Panc1 (cell line): ENCODE measurements around the gene TIMM22. TPM values are rescaled to one million over a fixed set of nuclear protein-coding genes. Genes with fewer than 3 reads are reported as not detected.

Experiments used
- ATAC-seq: fragments of 200-7000 bp; cut with Tn5 transposase; 2 replicates; pipeline ENCODE4 v1.9.1; 2020; ENCODE audit warnings: mild to moderate bottlenecking, moderate library complexity
- BruUV-seq: library from RNA; stranded (reverse); fragments of 400-500 nt; replicated peaks from 2 replicates; lab custom pipeline; 2021; lab: Mats Ljungman, UMichigan
- CTCF ChIA-PET: fragments of 300-600 bp; sonication (Branson Sonifier 250); formaldehyde crosslinking; loops from one replicate; lab custom pipeline; 2022; ENCODE audit warnings: antibody characterized with exemption; lab: Charles Lee
- POLR2A ChIA-PET: fragments of 300-600 bp; sonication (Branson Sonifier 250); formaldehyde crosslinking; loops from one replicate; lab custom pipeline; 2022; ENCODE audit warnings: antibody characterized with exemption; lab: Charles Lee
- DNase-seq: peaks from one replicate; pipeline ENCODE4 v3.0.0-alpha.2; 2010; ENCODE audit warnings: low read depth, low spot score
- H3K27ac ChIP-seq: 2 replicates; pipeline ENCODE4 v1.5.1; 2011; ENCODE audit warnings: mild to moderate bottlenecking, low read length, inconsistent platforms
- H3K27me3 ChIP-seq: fragments of 200-500 bp; sonication (Bioruptor generic); 2 replicates; pipeline ENCODE4 v1.6.0; 2014; ENCODE audit warnings: low read length, inconsistent platforms; ENCODE audit not compliant: control insufficient read depth, insufficient read depth
- H3K36me3 ChIP-seq: fragments of 200-500 bp; sonication (Bioruptor generic); 2 replicates; pipeline ENCODE4 v1.5.1; 2014; ENCODE audit warnings: inconsistent platforms, mild to moderate bottlenecking, low read length, moderate library complexity; ENCODE audit not compliant: control insufficient read depth, insufficient read depth
- H3K4me1 ChIP-seq: 2 replicates; pipeline ENCODE4 v1.5.1; 2011; ENCODE audit warnings: inconsistent platforms, mild to moderate bottlenecking, low read length, moderate library complexity; ENCODE audit not compliant: control insufficient read depth, insufficient read depth
- H3K4me3 ChIP-seq, 2 experiments: 2 replicates each; pipeline ENCODE4 v1.5.1; 2011 to 2012; ENCODE audit warnings: low read depth in 2 of 2, low read length in 2 of 2, mild to moderate bottlenecking in 2 of 2, inconsistent platforms in 1 of 2, moderate library complexity in 1 of 2
- H3K9me3 ChIP-seq: fragments of 200-500 bp; sonication (Bioruptor generic); 2 replicates; pipeline ENCODE4 v1.5.1; 2014; ENCODE audit warnings: low read depth, mild to moderate bottlenecking, inconsistent platforms, low read length, moderate library complexity; ENCODE audit not compliant: control insufficient read depth, insufficient read depth
- CTCF ChIP-seq: fragments of 450-650 bp; IDR thresholded peaks from 2 replicates; pipeline ENCODE4 v1.5.1; 2017; ENCODE audit warnings: mild to moderate bottlenecking
- POLR2AphosphoS5 ChIP-seq: IDR thresholded peaks from 2 replicates; pipeline ENCODE4 v1.6.1; 2012; ENCODE audit warnings: mild to moderate bottlenecking, low read depth, low read length, moderate library complexity
- REST ChIP-seq, 2 experiments: IDR thresholded peaks; 2 replicates each; pipeline ENCODE4 v1.6.1; 2011 to 2012; ENCODE audit warnings: low read depth in 2 of 2, control low read depth in 1 of 2, low read length in 1 of 2, mild to moderate bottlenecking in 1 of 2, moderate library complexity in 1 of 2; ENCODE audit not compliant: insufficient read depth in 1 of 2
- SIN3A ChIP-seq: IDR thresholded peaks from 2 replicates; pipeline ENCODE4 v1.6.1; 2012; ENCODE audit warnings: low read depth, mild to moderate bottlenecking, low read length, moderate library complexity, borderline replicate concordance; ENCODE audit not compliant: insufficient read depth
- TCF7L2 ChIP-seq: IDR thresholded peaks from 2 replicates; pipeline ENCODE4 v1.6.1; 2011; ENCODE audit warnings: mild to moderate bottlenecking, low read depth, low read length, inconsistent platforms
- in situ Hi-C: cut with HindIII; loops from 2 replicates; pipeline ENCODE4 v1.10.0; 2016; ENCODE audit warnings: low sequenced_read_pairs, low pct_unique_long_range_greater_than_20kb
- intact Hi-C: fragments of 100-400 bp; cut with micrococcal nuclease; formaldehyde crosslinking; loops from one replicate; pipeline ENCODE4 v1.10.0; 2022; ENCODE audit not compliant: unreplicated experiment
- total RNA-seq: library from RNA; stranded (reverse); gene quantifications from one replicate; pipeline ENCODE4 v1.2.1, GENCODE V29; 2021; ENCODE audit not compliant: unreplicated experiment

Gene TIMM22
- total RNA-seq, 1 experiment from 2014 or later, result 10.2 TPM

DNA sequence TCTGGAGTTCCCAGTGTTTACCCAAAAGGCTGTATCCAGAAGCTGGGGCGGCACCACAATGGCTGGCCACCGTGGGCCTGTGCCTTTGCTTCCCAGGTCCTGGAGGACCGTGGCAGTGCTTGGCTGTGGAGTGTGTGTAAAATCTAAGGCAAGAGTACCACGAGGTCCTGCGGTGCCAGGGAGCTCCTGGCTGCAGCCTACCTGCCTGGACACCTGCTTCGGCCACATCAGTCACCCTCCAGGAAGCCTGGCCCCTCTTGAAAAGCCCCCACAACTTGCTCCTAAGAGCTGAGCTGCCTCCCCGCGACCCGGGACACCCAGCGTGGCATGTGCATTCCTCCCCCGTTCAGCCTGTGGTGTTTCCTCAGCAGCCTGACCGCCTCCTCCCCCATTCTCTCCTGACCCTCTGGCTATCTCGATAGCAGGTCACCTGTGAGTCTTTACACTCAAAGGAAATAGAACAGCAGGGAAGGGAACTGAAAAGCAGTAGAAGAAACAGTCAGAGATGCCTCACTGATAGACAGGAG lies 7.9 kb downstream of the TIMM22 start:
- no TSS peak for BruUV-seq
- in situ Hi-C loops, result no loop called here
- Histone ChIP-seq H3K27me3 (no peaks in the 10 kb centered on the region), H3K4me3 (no peak overlapping the region), H3K9me3 (no peaks in the 10 kb centered on the region), H3K36me3 (peaks cover 6% of the 10 kb centered on the region), H3K27ac (peak overlapping the region; percentile 44; the same call in 1 of the 2 replicates), H3K4me1 (peaks cover 50% of the 10 kb centered on the region)
- ChIA-PET POLR2A (no interaction called here), CTCF (interaction anchor here (0.9 kb wide), 1 partner anchor 51 kb away, joined by 3 read pairs; no protein-coding TSS in a partner anchor)
- ATAC-seq, result peak; percentile 1; the same call in 1 of the 2 replicates
- no peak for DNase-seq
- intact Hi-C loops, result no loop called here
- TF ChIP-seq POLR2AphosphoS5, result no peak
- no peak for TF ChIP-seq REST (IDR thresholded peaks at IDR 0.05; ENCODE audit: insufficient read depth in 1 of 2, low read depth in 2 of 2, low read length in 1 of 2)
- no peak for TF ChIP-seq SIN3A
- TF ChIP-seq TCF7L2, result no peak
- TF ChIP-seq CTCF, result no peak

GRCh38 chr17:1005361-1005946 lies 8.5 kb downstream of the TIMM22 start:
- no peak for DNase-seq
- Histone ChIP-seq H3K4me3 (no peak overlapping the region), H3K4me1 (peaks cover 47% of the 10 kb centered on the region), H3K27ac (peak overlapping the region; percentile 44; the same call in 1 of the 2 replicates), H3K9me3 (no peaks in the 10 kb centered on the region), H3K27me3 (no peaks in the 10 kb centered on the region), H3K36me3 (peaks cover 2% of the 10 kb centered on the region)
- no peak for ATAC-seq
- CTCF ChIA-PET, result interaction anchor here (0.9 kb wide), 1 partner anchor 51 kb away, joined by 3 read pairs; no protein-coding TSS in a partner anchor
- in situ Hi-C loops, result no loop called here
- no TSS peak for BruUV-seq
- POLR2A ChIA-PET, result no interaction called here
- intact Hi-C loops, result no loop called here
- no peak for TF ChIP-seq CTCF
- TF ChIP-seq TCF7L2, result peak; percentile 58; the same call in 1 of the 2 replicates
- no peak for TF ChIP-seq POLR2AphosphoS5
